Measurements from ENCODE around the gene DCUN1D3. TPM values are rescaled to one million over a fixed set of nuclear protein-coding genes. Genes with fewer than 3 reads are reported as not detected.

The DCUN1D3 gene
- total and polyA plus RNA-seq, 2 experiments from 2014 or later = 8.5 to 13.7 TPM

DNA sequence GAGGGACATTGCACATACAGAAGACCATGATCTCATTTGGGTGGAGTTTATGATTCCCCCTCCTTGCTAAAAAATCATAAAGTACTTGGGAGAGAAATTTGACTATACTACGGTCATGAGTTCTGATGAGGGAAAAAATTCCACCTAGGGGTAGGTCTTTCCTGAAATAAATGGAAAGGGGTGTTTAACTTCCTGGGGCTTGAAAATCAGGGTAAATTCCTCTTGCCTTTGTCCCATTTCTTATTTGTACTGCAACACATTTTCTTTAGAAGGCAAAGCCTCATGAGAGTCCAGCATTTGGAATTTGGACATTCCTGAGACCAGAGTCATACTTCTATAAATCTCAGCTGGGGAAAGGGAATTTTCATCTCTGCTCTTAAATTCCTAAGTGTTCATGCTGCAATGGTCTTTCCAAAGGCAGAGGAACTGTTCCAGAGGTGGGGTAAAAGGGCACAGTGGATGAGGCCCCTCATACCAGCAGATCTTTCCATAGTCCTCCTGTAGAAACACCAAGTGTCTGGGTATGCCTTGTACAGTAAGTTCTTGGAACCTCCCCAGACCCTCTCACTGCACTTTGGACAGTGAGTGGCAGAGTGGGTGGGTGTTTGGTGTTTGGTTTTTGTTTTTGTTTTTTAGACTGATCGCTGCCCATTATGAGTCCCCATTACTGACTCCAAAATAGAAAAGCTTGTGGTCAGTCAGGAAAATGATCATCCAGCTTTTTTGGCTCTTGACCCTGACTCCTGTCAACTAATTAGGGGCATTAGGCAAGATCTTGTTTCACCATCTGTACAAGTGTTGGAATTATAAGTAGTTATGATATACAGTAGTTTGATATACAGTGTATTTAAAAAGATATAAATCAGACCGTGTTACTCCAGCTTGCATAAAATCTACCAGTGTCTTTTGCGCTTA is 6.4 kb upstream of the DCUN1D3 start:
- ATAC-seq = no peak
- TF ChIP-seq NANOG (IDR thresholded peaks at IDR 0.05; ENCODE audit: borderline replicate concordance) (no peak), JUNB (IDR thresholded peaks at IDR 0.05; ENCODE audit: unreplicated experiment) (no peak), CTCF (conservative IDR thresholded peaks at IDR 0.05; ENCODE audit: low read depth in 2 of 2) (no peak), POLR2AphosphoS5 (IDR thresholded peaks at IDR 0.05; ENCODE audit: low read depth) (no peak), ZNF331 (CRISPR knock-in tag; IDR thresholded peaks at IDR 0.05; ENCODE audit: low read depth) (no peak), CREB1 (CRISPR knock-in tag; IDR thresholded peaks at IDR 0.05; ENCODE audit: low read depth) (no peak), STAT1 (IDR thresholded peaks at IDR 0.05; ENCODE audit: unreplicated experiment) (no peak), EZH2phosphoT487 (IDR thresholded peaks at IDR 0.05; ENCODE audit: unreplicated experiment) (no peak)
- TF ChIP-seq, protein P1, sequence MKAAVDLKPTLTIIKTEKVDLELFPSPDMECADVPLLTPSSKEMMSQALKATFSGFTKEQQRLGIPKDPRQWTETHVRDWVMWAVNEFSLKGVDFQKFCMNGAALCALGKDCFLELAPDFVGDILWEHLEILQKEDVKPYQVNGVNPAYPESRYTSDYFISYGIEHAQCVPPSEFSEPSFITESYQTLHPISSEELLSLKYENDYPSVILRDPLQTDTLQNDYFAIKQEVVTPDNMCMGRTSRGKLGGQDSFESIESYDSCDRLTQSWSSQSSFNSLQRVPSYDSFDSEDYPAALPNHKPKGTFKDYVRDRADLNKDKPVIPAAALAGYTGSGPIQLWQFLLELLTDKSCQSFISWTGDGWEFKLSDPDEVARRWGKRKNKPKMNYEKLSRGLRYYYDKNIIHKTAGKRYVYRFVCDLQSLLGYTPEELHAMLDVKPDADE (IDR thresholded peaks at IDR 0.05) = no peak

DNA sequence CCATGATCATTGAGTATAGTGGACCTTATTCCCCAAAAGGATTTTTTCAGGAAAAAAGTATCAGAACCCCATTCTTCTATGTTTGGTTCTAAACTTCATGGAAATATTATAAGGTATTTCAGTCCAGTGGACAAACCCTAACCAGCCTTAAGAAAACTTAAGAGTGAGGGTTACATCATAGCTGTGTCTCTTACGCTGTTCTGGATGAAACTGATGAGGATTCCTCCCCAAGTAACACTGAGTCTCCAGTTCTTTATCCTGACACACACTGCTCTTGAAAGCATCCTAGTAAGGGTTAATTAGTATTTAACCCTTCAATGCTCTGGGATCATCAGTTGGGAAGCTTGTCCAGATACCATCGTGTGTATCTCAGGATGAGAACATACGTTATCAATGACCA is 5.4 kb upstream of the DCUN1D3 start:
- Histone ChIP-seq H3K79me2 (replicated peaks; ENCODE audit: insufficient read depth) (peaks cover 32% of the 10 kb centered on the region), H3K4me2 (no peak overlapping the region), H3K36me3 (ENCODE audit: insufficient read depth) (no peaks in the 10 kb centered on the region), H3K27me3 (ENCODE audit: insufficient read depth) (no peaks in the 10 kb centered on the region), H3K4me3 (no peak overlapping the region), H3K27ac (ENCODE audit: low read depth) (no peak overlapping the region), H3K9me2 (ENCODE audit: insufficient read depth) (no peaks in the 10 kb centered on the region), H4K20me1 (replicated peaks; ENCODE audit: insufficient read depth) (no peaks in the 10 kb centered on the region), H3K4me1 (ENCODE audit: insufficient read depth) (peaks cover 28% of the 10 kb centered on the region), H2AFZ (no peak overlapping the region), H3F3A (replicated peaks; ENCODE audit: low read depth) (no peaks in the 10 kb centered on the region)
- peaks cover 33% of the 10 kb centered on the region for H3K4me1 Mint-ChIP-seq
- H3K27ac Mint-ChIP-seq = no peak overlapping the region
- ATAC-seq = no peak
- peaks cover 9% of the 10 kb centered on the region; the same call in 2 of the 3 replicates for H3K36me3 Mint-ChIP-seq (ENCODE audit: low read depth)
- H3K9me3 Mint-ChIP-seq = no peaks in the 10 kb centered on the region
- peaks cover 6% of the 10 kb centered on the region for H3K27me3 Mint-ChIP-seq (ENCODE audit: insufficient read depth, low read depth, poor library complexity)
- TF ChIP-seq REST (IDR thresholded peaks at IDR 0.05; ENCODE audit: unreplicated experiment) (no peak), POLR2AphosphoS5 (IDR thresholded peaks at IDR 0.05; ENCODE audit: low read depth) (no peak)
- no peak overlapping the region for H3K4me3 Mint-ChIP-seq
- no peak for DNase-seq (ENCODE audit: low spot score)

More for the DNA sequence above, 6.4 kb upstream of the DCUN1D3 start:
- Histone ChIP-seq H3K27ac (ENCODE audit: low read depth) (no peak overlapping the region), H3K79me2 (replicated peaks; ENCODE audit: insufficient read depth) (peaks cover 31% of the 10 kb centered on the region), H3K36me3 (ENCODE audit: insufficient read depth) (no peaks in the 10 kb centered on the region), H3K27me3 (ENCODE audit: insufficient read depth) (no peaks in the 10 kb centered on the region), H4K20me1 (replicated peaks; ENCODE audit: insufficient read depth) (no peaks in the 10 kb centered on the region), H3K4me1 (ENCODE audit: insufficient read depth) (peaks cover 28% of the 10 kb centered on the region), H3K4me2 (no peak overlapping the region), H3K4me3 (no peak overlapping the region), H2AFZ (no peak overlapping the region), H3K9me2 (ENCODE audit: insufficient read depth) (no peaks in the 10 kb centered on the region), H3F3A (replicated peaks; ENCODE audit: low read depth) (no peaks in the 10 kb centered on the region)
- Mint-ChIP-seq H3K36me3 (ENCODE audit: low read depth) (peaks cover 9% of the 10 kb centered on the region; the same call in 2 of the 3 replicates), H3K4me3 (no peak overlapping the region), H3K9me3 (no peaks in the 10 kb centered on the region), H3K4me1 (peaks cover 30% of the 10 kb centered on the region), H3K27ac (no peak overlapping the region), H3K27me3 (ENCODE audit: insufficient read depth, low read depth, poor library complexity) (peaks cover 2% of the 10 kb centered on the region)
- DNase-seq (ENCODE audit: low spot score) = no peak
